HG03469 (cell line): ENCODE results near the gene ANKRD11.

Experiments
- ATAC-seq: cut with Tn5 transposase; IDR thresholded peaks from one replicate; pipeline ENCODE4 v1.9.1; 2021; ENCODE audit warnings: mild to moderate bottlenecking, moderate library complexity, moderate number of reproducible peaks; ENCODE audit not compliant: unreplicated experiment

Gene ANKRD11

GRCh38 chr16:89355686-89356085 lies 134.7 kb downstream of the ANKRD11 start:
- ATAC-seq: no peak

- no peak for ATAC-seq
Observed at GRCh38 chr16:89355007-89355406, 135.4 kb downstream of the ANKRD11 start.

GRCh38 chr16:89354325-89354724 lies 136.0 kb downstream of the ANKRD11 start:
- ATAC-seq: no peak

GRCh38 chr16:89352091-89352681 lies 138.2 kb downstream of the ANKRD11 start:
- ATAC-seq: no peak

- no peak for ATAC-seq
Observed at GRCh38 chr16:89351645-89352044, 138.7 kb downstream of the ANKRD11 start.

- no peak for ATAC-seq
Observed at GRCh38 chr16:89350701-89351380, 139.5 kb downstream of the ANKRD11 start.

GRCh38 chr16:89349947-89350633 lies 140.3 kb downstream of the ANKRD11 start:
- no peak for ATAC-seq

GRCh38 chr16:89347807-89348206 lies 142.6 kb downstream of the ANKRD11 start:
- ATAC-seq: no peak

GRCh38 chr16:89346869-89347268 lies 143.5 kb downstream of the ANKRD11 start:
- ATAC-seq: no peak

- ATAC-seq: no peak
Observed at GRCh38 chr16:89345642-89346150, 144.7 kb downstream of the ANKRD11 start.

- no peak for ATAC-seq
Observed at GRCh38 chr16:89344846-89345611, 145.3 kb downstream of the ANKRD11 start.

- no peak for ATAC-seq
Observed at GRCh38 chr16:89344458-89344834, 145.9 kb downstream of the ANKRD11 start.

- ATAC-seq: no peak
Observed at GRCh38 chr16:89343501-89344457, 146.6 kb downstream of the ANKRD11 start.

- no peak for ATAC-seq
Observed at GRCh38 chr16:89341697-89342694, 148.4 kb downstream of the ANKRD11 start.

GRCh38 chr16:89341279-89341678 lies 149.1 kb downstream of the ANKRD11 start:
- ATAC-seq: no peak

- ATAC-seq: no peak
Observed at GRCh38 chr16:89338863-89339262, 151.5 kb downstream of the ANKRD11 start.

GRCh38 chr16:89337965-89338364 lies 152.4 kb downstream of the ANKRD11 start:
- ATAC-seq: no peak

GRCh38 chr16:89335803-89336485 lies 154.4 kb downstream of the ANKRD11 start:
- no peak for ATAC-seq
